D721Med (cell line): ENCODE results near the gene SETD9.

Experiments used
- DNase-seq: peaks from one replicate; pipeline ENCODE4 v3.0.0; 2011; ENCODE audit warnings: low spot score; ENCODE audit not compliant: insufficient read length
- FAIRE-seq: peaks from 2 replicates; lab custom pipeline; 2011; peaks lifted over from hg19 to GRCh38; lab: Jason Lieb, UNC
- CTCF ChIP-seq: IDR thresholded peaks from 2 replicates; pipeline ENCODE4 v1.5.1; 2012; ENCODE audit warnings: mild to moderate bottlenecking, control low read depth; ENCODE audit not compliant: insufficient read depth; ENCODE audit errors: missing control alignments

The SETD9 gene

DNA sequence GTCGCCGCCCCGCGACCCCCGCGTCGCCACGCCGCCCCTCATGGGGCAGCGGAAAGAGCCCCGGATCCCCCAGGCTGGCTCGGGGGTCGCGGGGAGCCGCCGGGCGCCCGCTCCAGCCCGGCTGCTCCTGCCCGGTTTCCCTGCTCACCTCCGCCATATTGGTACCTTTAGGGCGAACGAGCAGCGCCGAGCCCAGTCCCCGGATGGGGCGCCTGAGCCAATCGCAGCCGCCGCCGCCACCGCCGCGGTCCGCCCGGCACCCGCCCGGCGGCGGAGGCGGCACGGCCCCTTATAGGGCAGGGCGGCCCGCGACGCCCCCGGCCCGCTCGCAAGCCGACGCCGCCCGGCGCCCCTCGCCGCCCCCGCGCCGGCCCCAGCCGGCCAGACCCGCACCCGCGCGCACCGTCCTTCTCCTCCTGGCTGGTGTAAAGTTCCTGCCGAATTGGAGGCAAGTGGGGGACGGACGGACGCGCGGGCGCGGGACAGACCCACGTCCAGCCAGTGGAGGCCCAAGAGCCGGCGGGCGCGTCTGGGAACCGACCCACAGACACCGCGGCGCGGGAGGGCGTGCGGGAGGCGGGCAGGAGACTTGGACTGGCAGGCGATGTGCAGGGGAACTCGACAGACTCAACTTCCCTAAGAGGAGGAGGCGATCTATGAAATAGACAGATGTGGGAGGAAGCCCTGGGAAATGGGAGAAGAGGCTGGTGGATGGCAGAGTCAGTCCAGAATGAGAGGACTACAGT lies 42.7 kb downstream of the SETD9 start, which contains the start of gene MIER3:
Gene MIER3 (minus strand): TSS at position 178 of the 746 bp plus-strand sequence. CDS start 21 bp downstream, at position 157.
- DNase-seq: peak; percentile 62
- no peak for TF ChIP-seq CTCF
- no peak for FAIRE-seq

DNA sequence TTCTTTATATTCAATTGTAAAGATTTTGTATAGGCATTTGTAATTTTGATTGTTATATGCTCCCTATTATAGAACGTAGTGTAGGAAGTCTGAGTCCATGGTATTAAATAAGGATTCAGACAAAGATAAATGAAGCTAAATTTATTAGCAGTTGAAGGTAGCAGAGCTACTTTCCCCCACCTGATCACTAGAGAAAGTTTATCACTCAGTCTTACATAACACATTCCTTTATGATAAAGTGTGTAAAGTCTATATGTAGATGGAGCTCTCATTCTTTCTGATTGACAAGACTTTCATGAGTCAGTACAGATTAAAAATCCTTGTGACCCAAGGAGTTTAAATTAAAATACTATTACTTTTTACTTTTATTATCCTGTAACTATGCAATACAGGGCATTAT lies 44.9 kb downstream of the SETD9 start:
- DNase-seq (no peak), FAIRE-seq (no peak)
- no peak for TF ChIP-seq CTCF

DNA sequence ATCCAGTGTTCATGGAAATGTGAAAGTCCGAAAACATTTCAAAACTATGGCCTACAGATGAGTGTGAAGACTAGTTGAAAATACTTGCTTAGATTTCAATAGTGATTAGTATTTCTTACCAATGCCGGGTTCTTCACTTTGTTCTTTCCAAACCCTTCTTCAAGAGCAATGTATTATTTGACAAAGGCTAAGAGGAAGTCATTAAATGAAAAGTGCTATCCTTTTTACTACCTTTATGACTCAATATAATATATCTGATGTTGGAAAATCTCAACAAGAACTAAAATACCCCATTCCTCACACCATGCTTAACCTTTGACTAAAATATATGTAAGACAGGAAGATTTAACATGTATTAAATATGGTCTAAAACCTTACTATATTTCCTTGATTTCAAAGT lies 49.2 kb downstream of the SETD9 start:
- no peak for TF ChIP-seq CTCF
- DNase-seq (no peak), FAIRE-seq (no peak)

- DNase-seq (no peak), FAIRE-seq (no peak)
- TF ChIP-seq CTCF: no peak
Measured at GRCh38 chr5:56959326-56959725, 49.9 kb downstream of the SETD9 start.

DNA sequence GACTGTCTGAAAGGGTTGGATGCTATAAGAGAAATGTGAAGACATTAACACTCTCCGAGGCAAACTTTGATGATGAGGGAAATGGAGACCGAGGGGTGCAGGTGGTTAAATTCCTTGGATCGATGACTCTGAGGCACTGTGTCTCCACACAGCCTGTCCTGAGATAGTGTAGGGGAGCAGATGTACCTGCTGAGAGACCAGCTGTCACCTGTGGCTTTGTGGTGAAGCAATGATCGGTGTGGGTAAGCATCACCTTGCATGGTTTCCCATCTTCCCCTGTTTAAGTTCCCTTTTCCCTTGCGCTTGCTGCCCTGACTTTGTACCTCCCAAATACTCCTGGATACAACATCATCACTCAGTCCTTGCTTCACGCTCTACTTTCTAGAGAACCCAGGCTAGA lies 52.4 kb downstream of the SETD9 start:
- no peak for DNase-seq
- FAIRE-seq: no peak
- no peak for TF ChIP-seq CTCF

GRCh38 chr5:56962286-56962685 lies 52.9 kb downstream of the SETD9 start:
- TF ChIP-seq CTCF: no peak
- DNase-seq (no peak), FAIRE-seq (no peak)

DNA sequence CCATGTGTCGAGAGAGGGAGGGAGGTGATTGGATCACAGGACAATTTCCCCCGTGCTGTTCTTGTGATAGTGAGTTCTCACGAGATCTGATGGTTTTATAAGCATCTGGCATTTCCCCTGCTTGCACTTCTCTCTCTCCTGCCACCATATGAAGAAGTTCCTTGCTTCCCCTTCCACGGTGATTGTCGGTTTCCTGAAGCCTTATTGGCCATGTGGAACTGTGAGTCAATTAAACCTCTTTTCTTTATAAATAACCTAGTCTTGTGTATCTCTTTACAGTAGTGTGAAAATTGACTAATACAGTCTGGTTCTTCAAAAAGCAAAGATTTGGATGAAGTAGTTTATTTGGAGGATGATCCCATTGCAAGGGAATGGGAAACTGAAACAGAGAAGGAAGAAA lies 53.9 kb downstream of the SETD9 start:
- DNase-seq: no peak
- no peak for TF ChIP-seq CTCF
- FAIRE-seq: no peak
